Osteocyte (in vitro differentiated cells): ENCODE measurements around the gene FUT9. TPM values are rescaled to one million over a fixed set of nuclear protein-coding genes. Genes with fewer than 3 reads are reported as not detected.

Experiments
- DNase-seq: peaks from one replicate; pipeline ENCODE4 v3.0.0; 2021; ENCODE audit warnings: mixed read lengths; ENCODE audit not compliant: unreplicated experiment; ENCODE audit errors: extremely low spot score
- H3K27ac Mint-ChIP-seq: one replicate; pipeline ENCODE4 v1.8.0; 2021; ENCODE audit warnings: mild to moderate bottlenecking, mixed read lengths; ENCODE audit not compliant: unreplicated experiment
- H3K27me3 Mint-ChIP-seq: one replicate; pipeline ENCODE4 v1.8.0; 2021; ENCODE audit warnings: mixed read lengths; ENCODE audit not compliant: unreplicated experiment
- H3K36me3 Mint-ChIP-seq: one replicate; pipeline ENCODE4 v1.8.0; 2021; ENCODE audit warnings: mixed read lengths; ENCODE audit not compliant: unreplicated experiment
- H3K4me1 Mint-ChIP-seq: one replicate; pipeline ENCODE4 v1.8.0; 2021; ENCODE audit warnings: mixed read lengths; ENCODE audit not compliant: unreplicated experiment
- H3K4me3 Mint-ChIP-seq: one replicate; pipeline ENCODE4 v1.8.0; 2021; ENCODE audit warnings: mild to moderate bottlenecking, moderate library complexity, mixed read lengths; ENCODE audit not compliant: unreplicated experiment
- H3K9me3 Mint-ChIP-seq: one replicate; pipeline ENCODE4 v1.8.0; 2021; ENCODE audit warnings: mixed read lengths; ENCODE audit not compliant: unreplicated experiment
- CTCF ChIP-seq: fragments of 200-600 bp; sonication (generic); IDR thresholded peaks from 2 replicates; pipeline ENCODE4 v1.5.0; 2021; ENCODE audit warnings: antibody characterized with exemption, mild to moderate bottlenecking, moderate library complexity
- total RNA-seq: library from RNA; stranded (reverse); gene quantifications from 2 replicates; pipeline ENCODE4 v1.2.1, GENCODE V29; 2021

Gene FUT9
- total RNA-seq, 1 donor from 2014 or later: not detected

GRCh38 chr6:95994151-95994550, 21.6 kb upstream of the FUT9 start:
- Mint-ChIP-seq H3K9me3 (peaks cover 35% of the 10 kb centered on the region), H3K36me3 (no peaks in the 10 kb centered on the region), H3K27me3 (no peaks in the 10 kb centered on the region), H3K4me1 (no peaks in the 10 kb centered on the region), H3K4me3 (no peak overlapping the region), H3K27ac (no peak overlapping the region)
- no peak for DNase-seq
- TF ChIP-seq CTCF: no peak

GRCh38 chr6:95998133-95998532, 17.6 kb upstream of the FUT9 start:
- no peaks in the 10 kb centered on the region for H3K4me1 Mint-ChIP-seq
- H3K27me3 Mint-ChIP-seq: no peaks in the 10 kb centered on the region
- peaks cover 27% of the 10 kb centered on the region for H3K9me3 Mint-ChIP-seq
- no peaks in the 10 kb centered on the region for H3K36me3 Mint-ChIP-seq
- H3K4me3 Mint-ChIP-seq: no peak overlapping the region
- no peak for DNase-seq
- H3K27ac Mint-ChIP-seq: no peak overlapping the region
- no peak for TF ChIP-seq CTCF

- Mint-ChIP-seq H3K36me3 (no peaks in the 10 kb centered on the region), H3K27ac (no peak overlapping the region), H3K4me1 (no peaks in the 10 kb centered on the region), H3K27me3 (no peaks in the 10 kb centered on the region), H3K9me3 (peaks cover 25% of the 10 kb centered on the region), H3K4me3 (no peak overlapping the region)
- DNase-seq: no peak
- TF ChIP-seq CTCF: no peak
These were observed 13.7 kb upstream of the FUT9 start for GRCh38 chr6:96001891-96002575.

GRCh38 chr6:96002576-96002910, 13.2 kb upstream of the FUT9 start:
- H3K27ac Mint-ChIP-seq: no peak overlapping the region
- H3K4me3 Mint-ChIP-seq: no peak overlapping the region
- H3K4me1 Mint-ChIP-seq: no peaks in the 10 kb centered on the region
- H3K36me3 Mint-ChIP-seq: no peaks in the 10 kb centered on the region
- no peaks in the 10 kb centered on the region for H3K27me3 Mint-ChIP-seq
- no peak for TF ChIP-seq CTCF
- peaks cover 25% of the 10 kb centered on the region for H3K9me3 Mint-ChIP-seq
- no peak for DNase-seq

GRCh38 chr6:96002912-96003311, 12.9 kb upstream of the FUT9 start:
- no peaks in the 10 kb centered on the region for H3K36me3 Mint-ChIP-seq
- TF ChIP-seq CTCF: no peak
- no peaks in the 10 kb centered on the region for H3K27me3 Mint-ChIP-seq
- H3K4me1 Mint-ChIP-seq: no peaks in the 10 kb centered on the region
- H3K4me3 Mint-ChIP-seq: no peak overlapping the region
- H3K9me3 Mint-ChIP-seq: peaks cover 25% of the 10 kb centered on the region
- no peak for DNase-seq
- H3K27ac Mint-ChIP-seq: no peak overlapping the region
